IMR-90 (cell line): Measurements from ENCODE around the gene GPR84. TPM values are rescaled to one million over a fixed set of nuclear protein-coding genes. Genes with fewer than 3 reads are reported as not detected.

Experiments used
- ATAC-seq: fragments of 200-7000 bp; cut with Tn5 transposase; 2 replicates; pipeline ENCODE4 v1.9.1; 2020; ENCODE audit warnings: low read depth, mild to moderate bottlenecking, moderate library complexity
- BruUV-seq: library from RNA; stranded (reverse); fragments of 400-500 nt; replicated peaks from 2 replicates; lab custom pipeline; 2021; lab: Mats Ljungman, UMichigan
- CTCF ChIA-PET: fragments of 300-600 bp; formaldehyde crosslinking; extraction: SDS; loops from one replicate; lab custom pipeline; 2021; ENCODE audit warnings: antibody characterized with exemption; lab: Yijun Ruan, JAX
- POLR2A ChIA-PET: fragments of 300-600 bp; sonication (Branson Sonifier 250); formaldehyde crosslinking; loops from one replicate; lab custom pipeline; 2022; ENCODE audit warnings: antibody characterized with exemption; ENCODE audit not compliant: unreplicated experiment; lab: Charles Lee
- DNase-seq: peaks from one replicate; pipeline ENCODE4 v3.0.0; 2013
- H2AFZ ChIP-seq: replicated peaks from 2 replicates; pipeline ENCODE3; 2013; ENCODE audit warnings: low read length, mild to moderate bottlenecking; ENCODE audit not compliant: poor library complexity
- H2AK5ac ChIP-seq: 2 replicates; pipeline ENCODE4 v1.6.1; 2013; ENCODE audit warnings: low read depth, low read length, inconsistent platforms
- H2AK9ac ChIP-seq: replicated peaks from 2 replicates; pipeline ENCODE3; 2013; ENCODE audit warnings: mild to moderate bottlenecking, low read depth, low read length, moderate library complexity; ENCODE audit not compliant: poor library complexity
- H2BK120ac ChIP-seq: 2 replicates; pipeline ENCODE4 v1.6.1; 2013; ENCODE audit warnings: low read depth, low read length, inconsistent platforms
- H2BK15ac ChIP-seq: 3 replicates; pipeline ENCODE4 v1.6.1; 2013; ENCODE audit warnings: low read depth, low read length, inconsistent platforms
- H2BK20ac ChIP-seq: 2 replicates; pipeline ENCODE4 v1.6.1; 2013; ENCODE audit warnings: low read depth, mild to moderate bottlenecking, inconsistent platforms, low read length, moderate library complexity
- H2BK5ac ChIP-seq: 2 replicates; pipeline ENCODE4 v1.6.1; 2013; ENCODE audit warnings: mild to moderate bottlenecking, low read depth, low read length, inconsistent platforms; ENCODE audit not compliant: poor library complexity, severe bottlenecking
- H3K14ac ChIP-seq: replicated peaks from 2 replicates; pipeline ENCODE4 v1.6.1; 2013; ENCODE audit warnings: low read depth, low read length, inconsistent platforms
- H3K18ac ChIP-seq: 2 replicates; pipeline ENCODE4 v1.6.1; 2013; ENCODE audit warnings: low read depth, low read length, control low read depth
- H3K23ac ChIP-seq: 2 replicates; pipeline ENCODE4 v1.6.1; 2013; ENCODE audit warnings: low read depth, low read length, inconsistent platforms
- H3K27ac ChIP-seq: 2 replicates; pipeline ENCODE4 v1.5.1; 2013; ENCODE audit warnings: mild to moderate bottlenecking, control low read depth, low read length; ENCODE audit not compliant: insufficient read depth
- H3K27me3 ChIP-seq: 2 replicates; pipeline ENCODE4 v1.6.1; 2013; ENCODE audit warnings: low read length; ENCODE audit not compliant: control insufficient read depth, insufficient read depth
- H3K36me3 ChIP-seq: 2 replicates; pipeline ENCODE4 v1.6.1; 2013; ENCODE audit warnings: low read length, mixed read lengths; ENCODE audit not compliant: control insufficient read depth, insufficient read depth
- H3K4ac ChIP-seq: 2 replicates; pipeline ENCODE4 v1.6.1; 2013; ENCODE audit warnings: low read depth, low read length, inconsistent platforms
- H3K4me1 ChIP-seq: 2 replicates; pipeline ENCODE4 v1.6.1; 2013; ENCODE audit warnings: low read length, mixed read lengths; ENCODE audit not compliant: control insufficient read depth, insufficient read depth
- H3K4me2 ChIP-seq: 2 replicates; pipeline ENCODE4 v1.6.1; 2013; ENCODE audit warnings: low read depth, mild to moderate bottlenecking, control low read depth, low read length, moderate library complexity
- H3K4me3 ChIP-seq: 2 replicates; pipeline ENCODE4 v1.5.1; 2013; ENCODE audit warnings: low read depth, mild to moderate bottlenecking, control low read depth, low read length, moderate library complexity; ENCODE audit not compliant: insufficient read depth
- H3K56ac ChIP-seq: 2 replicates; pipeline ENCODE4 v1.6.1; 2013; ENCODE audit warnings: low read length, inconsistent platforms; ENCODE audit not compliant: insufficient read depth; ENCODE audit errors: extremely low read depth
- H3K79me1 ChIP-seq, 2 experiments: 2 replicates each; pipeline ENCODE4 v1.6.1; 2013; ENCODE audit warnings: low read length in 2 of 2, inconsistent platforms in 1 of 2, low read depth in 1 of 2
- H3K9ac ChIP-seq: 2 replicates; pipeline ENCODE4 v1.6.1; 2013; ENCODE audit warnings: low read depth, low read length, control low read depth
- H3K9me1 ChIP-seq: 2 replicates; pipeline ENCODE4 v1.6.1; 2013; ENCODE audit warnings: low read length, inconsistent platforms; ENCODE audit not compliant: insufficient read depth
- H3K9me3 ChIP-seq: 2 replicates; pipeline ENCODE4 v1.6.1; 2013; ENCODE audit warnings: low read length; ENCODE audit not compliant: control insufficient read depth, insufficient read depth
- H4K20me1 ChIP-seq: 2 replicates; pipeline ENCODE4 v1.6.1; 2013; ENCODE audit warnings: low read length, inconsistent platforms; ENCODE audit not compliant: insufficient read depth
- H4K5ac ChIP-seq: 2 replicates; pipeline ENCODE4 v1.6.1; 2013; ENCODE audit warnings: mild to moderate bottlenecking, low read depth, low read length, control low read depth
- H4K8ac ChIP-seq, 2 experiments: 2 replicates each; pipeline ENCODE4 v1.6.1; 2013; ENCODE audit warnings: low read depth in 2 of 2, low read length in 2 of 2, control low read depth in 1 of 2, inconsistent platforms in 1 of 2
- H4K91ac ChIP-seq: 2 replicates; pipeline ENCODE4 v1.6.1; 2013; ENCODE audit warnings: low read depth, low read length, inconsistent platforms; ENCODE audit not compliant: insufficient read depth
- BHLHE40 ChIP-seq: fragments of 150-350 bp; IDR thresholded peaks from 2 replicates; pipeline ENCODE4 v1.6.1; 2016; ENCODE audit warnings: mild to moderate bottlenecking, low read depth, low read length
- CHD1 ChIP-seq: IDR thresholded peaks from 2 replicates; pipeline ENCODE4 v1.6.1; 2012; ENCODE audit warnings: low read depth, low read length, improper control_type of control experiment
- CTCF ChIP-seq: conservative IDR thresholded peaks from 2 replicates; pipeline ENCODE4 v1.5.1; 2012; ENCODE audit warnings: mild to moderate bottlenecking, low read depth, low read length, improper control_type of control experiment
- ELK1 ChIP-seq: fragments of 150-350 bp; IDR thresholded peaks from 2 replicates; pipeline ENCODE4 v1.6.1; 2016; ENCODE audit warnings: low read depth, mild to moderate bottlenecking, low read length, moderate library complexity, borderline replicate concordance
- MAFK ChIP-seq: IDR thresholded peaks from 2 replicates; pipeline ENCODE4 v1.6.1; 2012; ENCODE audit warnings: low read depth, low read length, improper control_type of control experiment
- MAZ ChIP-seq: IDR thresholded peaks from 2 replicates; pipeline ENCODE4 v1.6.1; 2012; ENCODE audit warnings: low read depth, mild to moderate bottlenecking, low read length, improper control_type of control experiment, moderate library complexity, borderline replicate concordance
- POLR2A ChIP-seq: IDR thresholded peaks from 2 replicates; pipeline ENCODE4 v1.6.1; 2012; ENCODE audit warnings: mild to moderate bottlenecking, low read depth, low read length
- RAD21 ChIP-seq: IDR thresholded peaks from 2 replicates; pipeline ENCODE4 v1.6.1; 2012; ENCODE audit warnings: low read length, improper control_type of control experiment
- SMC3 ChIP-seq: fragments of 150-350 bp; IDR thresholded peaks from 2 replicates; pipeline ENCODE4 v1.6.1; 2016; ENCODE audit warnings: low read depth, mild to moderate bottlenecking, antibody characterized with exemption, low read length, moderate library complexity
- USF2 ChIP-seq: fragments of 150-350 bp; IDR thresholded peaks from 2 replicates; pipeline ENCODE4 v1.6.1; 2017; ENCODE audit warnings: mild to moderate bottlenecking, antibody characterized with exemption, low read length, low read depth
- WGBS, 2 experiments: methylation state at CpG; one replicate each; pipeline versions ENCODE4 v1.1.5 to v1.1.7; 2013; ENCODE audit warnings: missing lambda C conversion rate in 2 of 2; ENCODE audit not compliant: insufficient read length in 1 of 2; ENCODE audit errors: extremely low coverage in 2 of 2; 5-methylcytosine and 5-hydroxymethylcytosine counted together
- dilution Hi-C: fragments of 300-500 bp; cut with HindIII; formaldehyde crosslinking; loops from one replicate; pipeline ENCODE4 v1.14.3; 2018; ENCODE audit warnings: low sequenced_read_pairs; ENCODE audit not compliant: unreplicated experiment
- in situ Hi-C: fragments of 300-500 bp; cut with MboI; formaldehyde crosslinking; loops from 3 replicates; pipeline ENCODE4 v1.14.3; 2019; ENCODE audit warnings: low sequenced_read_pairs, inconsistent platforms, mixed read lengths
- intact Hi-C: fragments of 100-400 bp; cut with micrococcal nuclease; formaldehyde crosslinking; loops from 2 replicates; pipeline ENCODE4 v1.10.0; 2022
- polyA plus RNA-seq, 3 experiments: library from polyadenylated mRNA; depleted of rRNA; stranded (reverse); fragments of >200 nt; gene quantifications; 2 replicates each; pipeline ENCODE4 v1.2.3, GENCODE V29; 2012; ENCODE audit warnings: low replicate concordance in 1 of 3
- total RNA-seq: library from RNA; depleted of rRNA; stranded (reverse); fragments of >200 nt; gene quantifications from 2 replicates; pipeline ENCODE4 v1.2.3, GENCODE V29; 2012

Gene GPR84
- total and polyA plus RNA-seq, 2 of the 4 experiments (the other 2 are of a cell fraction), result not detected

GRCh38 chr12:54370171-54370730, 6.0 kb upstream of the GPR84 start (continued):
- TF ChIP-seq USF2, result no peak

- no peak overlapping the region for H2BK20ac ChIP-seq
- H2AFZ ChIP-seq, result peak overlapping the region; percentile 89
- H3K36me3 ChIP-seq, result peaks cover 1% of the 10 kb centered on the region; the same call in 1 of the 2 replicates
- ATAC-seq (no peak), DNase-seq (no peak)
- H4K20me1 ChIP-seq, result no peaks in the 10 kb centered on the region
- H4K5ac ChIP-seq, result no peak overlapping the region
- no peak overlapping the region for H3K9ac ChIP-seq
- no peak overlapping the region for H2BK5ac ChIP-seq
- H4K8ac ChIP-seq, result no peak overlapping the region
- H3K4me3 ChIP-seq, result no peak overlapping the region
- ChIA-PET CTCF (interaction anchor here (0.9 to 1.8 kb wide), 7 partner anchors 10 to 155 kb away, joined by 3 to 10 read pairs (median 6); no protein-coding TSS in a partner anchor), POLR2A (interaction anchor here (1.0 kb wide), 1 partner anchor 10 kb away, joined by 4 read pairs; no protein-coding TSS in a partner anchor)
- no peak overlapping the region for H3K56ac ChIP-seq
- peak overlapping the region; percentile 75 for H2AK9ac ChIP-seq
- no peak overlapping the region for H2AK5ac ChIP-seq
- no peak overlapping the region for H2BK15ac ChIP-seq
- TF ChIP-seq CHD1 (no peak), MAZ (no peak), POLR2A (no peak), RAD21 (no peak), ELK1 (no peak), MAFK (no peak), SMC3 (no peak), BHLHE40 (no peak), CTCF (no peak)
- no peaks in the 10 kb centered on the region; the same call in 1 of the 2 replicates for H3K9me1 ChIP-seq
- no peak overlapping the region for H3K27ac ChIP-seq
- H4K91ac ChIP-seq, result no peak overlapping the region
- no peak overlapping the region for H3K18ac ChIP-seq
- dilution Hi-C loops, result no loop called here
- no peak overlapping the region for H3K4ac ChIP-seq
- peaks cover 10% of the 10 kb centered on the region; the same call in 1 of the 2 replicates for H3K4me1 ChIP-seq
- in situ Hi-C loops, result loop anchor here (10.0 kb wide), 1 partner anchor 375 kb away; no protein-coding TSS in a partner anchor
- peak overlapping the region; percentile 26; the same call in 1 of the 2 replicates for H2BK120ac ChIP-seq
- no peak overlapping the region for H3K23ac ChIP-seq
- no CpG with 5 or more reads among the region's 21 CpGs for WGBS, 2 experiments
- H3K4me2 ChIP-seq, result no peak overlapping the region
- intact Hi-C loops, result loop anchor here (1.0 kb wide), 3 partner anchors 10 to 70 kb away; no protein-coding TSS in a partner anchor
- H3K9me3 ChIP-seq, result no peaks in the 10 kb centered on the region
- H3K27me3 ChIP-seq, result no peaks in the 10 kb centered on the region
- no peaks in the 10 kb centered on the region for H3K79me1 ChIP-seq
- H3K14ac ChIP-seq, result no peak overlapping the region
- TSS peak; percentile 57 for BruUV-seq
Measured at GRCh38 chr12:54369597-54370131, 5.4 kb upstream of the GPR84 start.
